AG10803 (cell line): ENCODE data around the gene UBASH3B.

Source experiments
- DNase-seq: peaks from one replicate; pipeline ENCODE4 v3.0.0; 2010; ENCODE audit warnings: low read depth
- H3K4me3 ChIP-seq: 2 replicates; pipeline ENCODE4 v1.5.1; 2011; ENCODE audit warnings: mild to moderate bottlenecking, low read length, control low read depth
- TF ChIP-seq, protein P1 (sequence below): conservative IDR thresholded peaks from 2 replicates; pipeline ENCODE4 v1.5.1; 2011; ENCODE audit warnings: mild to moderate bottlenecking, low read length, control low read depth, inconsistent platforms

UBASH3B gene

DNA sequence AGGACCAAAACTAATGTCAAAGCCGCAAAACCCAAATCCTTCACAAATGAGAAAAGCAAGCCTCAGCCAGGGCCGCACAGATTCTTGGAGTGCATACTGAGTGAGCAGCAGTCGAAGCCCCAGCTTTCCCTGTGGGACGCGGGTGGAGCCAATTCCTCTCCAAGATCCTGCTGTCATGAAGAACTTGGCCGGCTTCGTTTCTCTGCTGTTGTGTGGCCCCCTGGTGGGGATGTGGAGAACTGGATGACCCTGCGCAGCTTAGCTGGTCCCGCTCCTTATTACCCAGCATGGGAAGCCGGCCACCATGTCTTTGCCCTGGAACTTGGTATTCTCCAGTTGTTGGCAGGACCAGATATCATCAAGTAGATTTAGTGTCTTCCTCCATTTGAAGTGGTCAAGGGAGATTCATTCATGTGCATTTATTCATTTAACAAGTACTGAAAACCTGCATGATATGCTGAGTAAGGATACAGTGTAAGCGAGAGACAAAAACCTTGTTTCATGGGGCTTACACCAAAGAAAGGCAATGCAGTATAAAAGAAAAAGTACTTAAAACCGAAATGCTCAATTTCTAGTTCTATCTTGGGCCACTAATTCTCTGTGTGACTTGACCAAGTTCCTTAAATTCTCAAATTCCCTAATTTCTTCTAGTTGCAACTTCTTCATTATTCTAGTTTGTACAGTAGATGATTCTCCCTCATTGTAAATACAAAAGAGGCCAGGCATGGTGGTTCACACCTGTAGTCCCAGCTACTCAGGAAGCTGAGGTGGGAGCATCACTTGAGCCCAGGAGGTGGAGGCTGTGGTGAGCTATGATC is 126.1 kb downstream of the UBASH3B start:
- TF ChIP-seq, protein P1, sequence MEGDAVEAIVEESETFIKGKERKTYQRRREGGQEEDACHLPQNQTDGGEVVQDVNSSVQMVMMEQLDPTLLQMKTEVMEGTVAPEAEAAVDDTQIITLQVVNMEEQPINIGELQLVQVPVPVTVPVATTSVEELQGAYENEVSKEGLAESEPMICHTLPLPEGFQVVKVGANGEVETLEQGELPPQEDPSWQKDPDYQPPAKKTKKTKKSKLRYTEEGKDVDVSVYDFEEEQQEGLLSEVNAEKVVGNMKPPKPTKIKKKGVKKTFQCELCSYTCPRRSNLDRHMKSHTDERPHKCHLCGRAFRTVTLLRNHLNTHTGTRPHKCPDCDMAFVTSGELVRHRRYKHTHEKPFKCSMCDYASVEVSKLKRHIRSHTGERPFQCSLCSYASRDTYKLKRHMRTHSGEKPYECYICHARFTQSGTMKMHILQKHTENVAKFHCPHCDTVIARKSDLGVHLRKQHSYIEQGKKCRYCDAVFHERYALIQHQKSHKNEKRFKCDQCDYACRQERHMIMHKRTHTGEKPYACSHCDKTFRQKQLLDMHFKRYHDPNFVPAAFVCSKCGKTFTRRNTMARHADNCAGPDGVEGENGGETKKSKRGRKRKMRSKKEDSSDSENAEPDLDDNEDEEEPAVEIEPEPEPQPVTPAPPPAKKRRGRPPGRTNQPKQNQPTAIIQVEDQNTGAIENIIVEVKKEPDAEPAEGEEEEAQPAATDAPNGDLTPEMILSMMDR: peak; percentile 96
- DNase-seq: peak; percentile 93
- no peak overlapping the region for H3K4me3 ChIP-seq

DNA sequence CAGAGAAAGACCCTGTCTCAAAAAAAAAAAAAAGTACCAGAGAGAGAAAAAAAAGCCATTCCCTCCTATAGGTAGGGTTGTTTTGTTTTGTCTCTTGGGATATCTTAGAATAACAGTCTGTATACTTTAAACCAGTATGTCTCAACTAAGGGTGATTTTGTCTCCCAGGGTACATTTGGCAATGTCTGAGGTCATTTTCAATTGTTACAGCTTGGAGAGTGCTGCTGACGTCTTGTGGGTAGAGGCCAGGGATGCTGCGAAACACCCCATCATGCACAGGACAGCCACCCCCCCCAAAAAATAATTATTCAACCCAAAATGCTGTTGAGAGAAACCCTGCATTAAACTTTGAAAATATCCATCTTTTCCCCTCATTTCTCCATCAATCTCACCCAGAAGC is 126.7 kb downstream of the UBASH3B start:
- no peak overlapping the region for H3K4me3 ChIP-seq
- TF ChIP-seq, protein P1: no peak
- DNase-seq: no peak

DNA sequence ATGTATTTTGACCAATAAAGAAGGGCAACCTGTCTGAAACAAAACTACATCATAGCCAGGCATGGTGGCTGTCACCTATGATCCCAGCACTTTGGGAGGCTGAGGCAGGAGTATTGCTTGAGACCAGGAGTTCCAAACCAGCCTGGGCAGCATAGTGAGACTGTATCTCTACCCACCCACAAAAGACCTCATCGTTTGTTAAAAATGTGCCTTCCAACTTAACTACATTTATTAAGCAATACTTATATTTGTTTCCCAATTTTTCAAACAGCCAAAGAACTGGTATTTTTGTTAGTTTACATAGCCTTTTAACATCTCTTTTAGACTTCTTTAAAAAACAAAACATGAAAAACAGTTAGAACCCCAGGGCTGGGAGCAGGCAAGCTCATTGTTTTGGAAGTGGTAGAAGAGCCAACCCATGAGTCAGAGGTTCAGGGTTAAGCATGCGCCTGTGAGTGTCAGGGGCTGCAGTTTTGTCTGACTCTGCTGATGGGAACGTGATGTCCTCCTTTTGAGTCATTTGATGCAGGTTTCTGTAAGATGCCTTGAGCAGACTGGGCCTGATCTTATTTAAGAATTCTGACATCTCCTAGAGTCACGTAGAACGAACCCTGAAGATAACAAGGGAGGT is 128.9 kb downstream of the UBASH3B start:
- peak; percentile 85 for DNase-seq
- no peak overlapping the region for H3K4me3 ChIP-seq
- TF ChIP-seq, protein P1: no peak

DNA sequence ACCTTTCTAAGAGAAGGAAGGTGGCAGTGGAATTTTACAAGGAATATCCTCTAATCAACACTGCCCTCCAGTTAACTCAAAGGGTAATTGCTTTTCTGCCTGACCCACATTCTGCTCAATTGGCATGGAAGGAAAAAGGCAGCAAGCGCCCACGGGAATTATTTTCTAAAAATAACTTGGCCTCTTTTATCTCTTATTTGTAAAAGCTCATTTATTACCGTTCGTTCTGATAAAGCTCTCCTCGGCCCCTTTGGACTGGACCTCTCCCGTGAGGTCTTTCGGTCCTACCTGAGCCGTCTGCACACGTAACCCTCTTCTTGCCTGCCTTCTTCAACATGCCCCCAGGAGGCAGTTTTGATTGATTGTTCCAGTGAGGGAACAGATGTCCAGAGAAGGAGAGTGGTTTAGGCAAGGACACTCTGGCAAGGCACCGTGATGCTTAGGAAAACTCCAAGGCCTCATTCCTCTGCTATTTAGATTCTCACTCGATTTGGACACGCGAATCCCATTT is 129.6 kb downstream of the UBASH3B start:
- H3K4me3 ChIP-seq: no peak overlapping the region
- TF ChIP-seq, protein P1: no peak
- no peak for DNase-seq

DNA sequence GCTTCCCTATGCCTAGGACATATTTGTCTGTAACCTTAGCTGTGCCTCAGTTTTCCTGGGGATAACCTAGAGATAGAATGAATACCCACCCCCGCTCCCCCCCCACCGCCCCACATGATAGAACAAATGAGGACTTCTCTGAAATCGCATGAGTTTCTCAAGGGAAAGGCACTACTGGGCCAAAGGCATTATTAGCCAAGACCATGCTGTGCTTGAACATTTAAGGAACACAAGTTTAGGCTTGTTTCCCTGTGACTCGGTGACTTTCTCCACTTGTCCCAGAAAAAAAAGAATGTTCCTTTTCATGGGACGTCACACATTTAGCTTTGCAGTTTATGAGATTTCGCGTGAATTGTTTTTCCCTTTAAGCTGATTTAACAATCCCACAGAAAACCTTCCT is 131.4 kb downstream of the UBASH3B start:
- DNase-seq: no peak
- TF ChIP-seq, protein P1: no peak
- no peak overlapping the region for H3K4me3 ChIP-seq

DNA sequence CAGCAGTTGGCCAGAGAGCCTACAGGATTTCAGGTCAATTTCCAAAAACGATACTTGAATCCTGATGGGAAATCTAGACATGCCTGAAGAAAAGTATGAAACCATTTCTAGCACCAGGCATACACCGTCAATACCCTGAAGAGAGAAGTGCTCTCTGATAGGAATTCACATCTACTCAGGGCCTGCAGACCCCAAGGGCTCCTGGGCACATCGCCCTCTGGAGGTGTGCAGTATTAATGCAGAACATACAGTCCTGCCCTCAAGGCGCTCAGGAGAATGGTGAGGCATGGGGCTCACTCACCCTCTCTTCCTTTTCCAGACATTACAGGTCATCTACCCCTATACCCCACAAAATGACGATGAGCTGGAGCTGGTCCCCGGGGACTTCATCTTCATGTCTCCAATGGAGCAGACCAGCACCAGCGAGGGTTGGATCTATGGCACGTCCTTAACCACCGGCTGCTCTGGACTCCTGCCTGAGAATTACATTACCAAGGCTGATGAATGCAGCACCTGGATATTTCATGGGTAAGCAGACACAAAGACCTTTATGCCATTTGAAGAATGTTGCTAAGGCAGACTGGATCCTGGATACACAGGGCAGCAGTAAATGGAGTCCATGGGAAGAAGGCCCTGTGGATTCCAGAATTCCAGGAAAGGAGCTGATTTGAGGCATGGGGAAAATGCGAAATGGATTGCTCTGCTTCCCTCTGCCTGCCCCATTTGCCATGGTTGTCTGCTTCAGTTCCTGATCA is 133.4 kb downstream of the UBASH3B start:
- no peak for DNase-seq
- no peak overlapping the region for H3K4me3 ChIP-seq
- TF ChIP-seq, protein P1: no peak
